Gastroesophageal sphincter (tissue), 3 donors: ENCODE measurements around the gene SMAD4.

ENCODE experiments used
- CTCF ChIP-seq, 4 experiments: fragments of 200-600 bp in 2 of 4; fragments of 450-650 bp in 2 of 4; sonication (generic) in 1 of 4; IDR thresholded peaks; one replicate each; pipeline ENCODE4 v1.5.1; 2017 to 2019; ENCODE audit warnings: antibody characterized with exemption in 4 of 4, mild to moderate bottlenecking in 2 of 4, moderate library complexity in 2 of 4
- POLR2A ChIP-seq, 2 donors: fragments of 450-650 bp; IDR thresholded peaks; one replicate each; pipeline ENCODE4 v1.6.1; 2017; ENCODE audit warnings: antibody characterized with exemption in 2 of 2, mild to moderate bottlenecking in 2 of 2, moderate library complexity in 1 of 2

- TF ChIP-seq POLR2A (IDR thresholded peaks at IDR 0.05) (no peak), CTCF (IDR thresholded peaks at IDR 0.05) (no peak)
Observed at GRCh38 chr18:51028201-51028805, 1.7 kb upstream of the SMAD4 start.
